GM12891 (cell line): Measurements from ENCODE around the gene HES7.

Experiments
- POLR2A ChIP-seq: IDR thresholded peaks from 2 replicates; pipeline ENCODE4 v1.6.1; 2011; ENCODE audit warnings: low read depth, low read length, control low read depth
- SPI1 ChIP-seq: IDR thresholded peaks from 2 replicates; pipeline ENCODE4 v1.6.1; 2011; ENCODE audit warnings: low read depth, low read length, control low read depth
- TAF1 ChIP-seq: IDR thresholded peaks from 2 replicates; pipeline ENCODE4 v1.6.1; 2011; ENCODE audit warnings: low read depth, low read length, control low read depth

GRCh38 chr17:8100763-8101162 is 23.1 kb downstream of the HES7 start:
- no peak for TF ChIP-seq POLR2A
- no peak for TF ChIP-seq SPI1
- no peak for TF ChIP-seq TAF1
